ENCODE measurements around the gene OXNAD1. TPM values are rescaled to one million over a fixed set of nuclear protein-coding genes. Genes with fewer than 3 reads are reported as not detected.

OXNAD1 gene
- total and polyA plus RNA-seq, 10 of the 15 experiments (the other 5 are each of a cell fraction or from before 2014, with no cell fraction given) = 5.6 to 27.8 (median 16.2) TPM

- Histone ChIP-seq H2AFZ (ENCODE audit: control insufficient read depth, low read depth, low read length) (no peak overlapping the region), H3K4me1 (ENCODE audit: control insufficient read depth, insufficient read depth, low read length) (peaks cover 12% of the 10 kb centered on the region), H3K36me3 (ENCODE audit: control insufficient read depth in 2 of 2, insufficient read depth in 2 of 2, low read length in 1 of 2) (peaks cover 20 to 47% of the 10 kb centered on the region in 2 experiments), H3K4me3 (no peak overlapping the region), H3K9me3 (replicated peaks; ENCODE audit: control insufficient read depth, insufficient read depth, low read length) (peaks cover 2% of the 10 kb centered on the region; the same call in 1 of the 3 replicates), H3K79me2 (ENCODE audit: control insufficient read depth, insufficient read depth, low read length) (peaks cover 8% of the 10 kb centered on the region), H4K20me1 (ENCODE audit: control insufficient read depth, insufficient read depth) (no peaks in the 10 kb centered on the region), H3K9ac (ENCODE audit: control insufficient read depth, insufficient read depth, low read length) (no peak overlapping the region), H3K27ac (ENCODE audit: control insufficient read depth, insufficient read depth) (no peak overlapping the region), H3K27me3 (replicated peaks in 1 of 2; ENCODE audit: control insufficient read depth in 2 of 2, insufficient read depth in 2 of 2, low read length in 1 of 2) (no peaks in the 10 kb centered on the region), H3K4me2 (ENCODE audit: control insufficient read depth, insufficient read depth) (no peak overlapping the region)
- FAIRE-seq = no peak
- TF ChIP-seq MAX (IDR thresholded peaks at IDR 0.05; ENCODE audit: low read depth, low read length) (no peak), ZBED1 (IDR thresholded peaks at IDR 0.05; ENCODE audit: borderline replicate concordance) (no peak), NR2F1 (conservative IDR thresholded peaks at IDR 0.05) (no peak), ZSCAN29 (IDR thresholded peaks at IDR 0.05) (no peak), ESRRA (IDR thresholded peaks at IDR 0.05; ENCODE audit: low read length) (no peak), RB1 (IDR thresholded peaks at IDR 0.05; ENCODE audit: borderline replicate concordance) (no peak), BACH1 (IDR thresholded peaks at IDR 0.05; ENCODE audit: borderline replicate concordance) (no peak), SREBF2 (IDR thresholded peaks at IDR 0.05; ENCODE audit: low read length) (no peak), ATF3 (IDR thresholded peaks at IDR 0.05; ENCODE audit: borderline replicate concordance, extremely low read depth, low read depth, low read length) (no peak), RAD51 (IDR thresholded peaks at IDR 0.05) (no peak), FOXK2 (IDR thresholded peaks at IDR 0.05) (no peak), USF2 (IDR thresholded peaks at IDR 0.05; ENCODE audit: borderline replicate concordance, low read depth, low read length) (no peak), REST (IDR thresholded peaks at IDR 0.05; ENCODE audit: low read depth, low read length) (no peak), POU2F2 (IDR thresholded peaks at IDR 0.05; ENCODE audit: borderline replicate concordance, low read depth, low read length) (no peak), NBN (IDR thresholded peaks at IDR 0.05) (no peak), ETV6 (conservative IDR thresholded peaks at IDR 0.05 in 1 of 2, IDR thresholded peaks at IDR 0.05 in 1 of 2; ENCODE audit: borderline replicate concordance in 1 of 2, low read depth in 1 of 2) (no peak)
- ChIA-PET CTCF (interaction anchor here (1.0 to 1.7 kb wide), 2 partner anchors 17 to 215 kb away, joined by 3 to 6 read pairs; no protein-coding TSS in a partner anchor), SMC1A (ENCODE audit: uncharacterized antibody, unreplicated experiment) (interaction anchor here (1.2 kb wide), 1 partner anchor 215 kb away, joined by 4 read pairs; no protein-coding TSS in a partner anchor), RAD21 (ENCODE audit: unreplicated experiment) (no interaction called here), POLR2A (interaction anchor here (0.8 kb wide), 1 partner anchor 23 kb away, joined by 5 read pairs; no protein-coding TSS in a partner anchor)
- intact Hi-C loops (cut with micrococcal nuclease; ENCODE audit: unreplicated experiment) (no loop called here), in situ Hi-C loops (cut with MboI) (no loop called here)
- BruUV-seq (replicated peaks) = no TSS peak
- WGBS (ENCODE audit: insufficient coverage, insufficient replicate concordance, low lambda C conversion rate, missing lambda C conversion rate) = 84% methylated on average over 14 of the region's 14 CpGs
- no peak for ATAC-seq
- no peak for DNase-seq (ENCODE audit: low read depth, low spot score)
These were observed 71.0 kb downstream of the OXNAD1 start for GRCh38 chr3:16335772-16336645.
